Measurements from ENCODE around the gene ITGA2.

Gene ITGA2

DNA sequence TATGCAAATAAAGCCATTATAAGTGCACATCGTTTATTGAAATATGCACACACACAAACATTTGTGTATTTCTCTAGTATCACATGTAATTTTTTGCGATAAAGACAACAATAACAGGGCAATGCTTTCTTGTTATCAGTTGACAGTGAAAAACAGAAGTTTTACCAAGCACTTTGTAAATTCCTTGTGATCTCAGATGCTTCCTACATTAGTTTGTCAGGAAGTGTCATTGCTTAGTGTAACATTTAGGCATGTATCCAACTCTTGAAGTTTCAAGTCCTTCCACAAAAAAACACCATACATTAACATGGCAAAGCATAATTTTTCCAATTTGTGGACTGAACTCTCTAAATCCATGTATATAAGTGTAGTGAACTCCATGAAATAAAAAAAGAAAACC is 74.0 kb downstream of the ITGA2 start:
- no peak overlapping the region for H3K4me3 ChIP-seq (ENCODE audit: low read depth, low read length)

DNA sequence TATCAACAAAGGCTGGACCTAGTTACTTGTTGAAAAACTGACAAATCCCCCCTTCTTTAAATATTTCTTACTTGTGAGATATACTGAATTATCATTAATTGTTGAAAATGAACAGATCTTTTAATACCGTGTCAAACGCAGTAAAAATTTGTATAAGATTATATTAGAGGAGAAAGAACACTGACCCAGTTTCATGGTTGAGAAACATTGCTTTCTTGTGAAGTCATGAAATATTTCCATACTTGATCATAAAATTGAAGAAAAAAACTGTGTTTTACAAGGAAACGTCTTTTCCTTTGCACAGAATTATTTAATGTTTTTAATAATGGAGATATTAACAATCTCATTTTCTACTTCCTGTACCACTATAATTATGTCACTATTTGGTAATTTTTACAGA is 74.6 kb downstream of the ITGA2 start:
- Histone ChIP-seq H3K36me3 (ENCODE audit: control insufficient read depth, insufficient read depth, low read length) (no peaks in the 10 kb centered on the region), H3K4me1 (no peaks in the 10 kb centered on the region), H2AFZ (no peak overlapping the region), H3K4me3 (ENCODE audit: low read depth, low read length) (no peak overlapping the region), H3K9ac (no peak overlapping the region), H3K4me2 (ENCODE audit: low read length) (no peak overlapping the region), H3K27me3 (ENCODE audit: control insufficient read depth, insufficient read depth, low read length) (no peaks in the 10 kb centered on the region), H3K9me3 (ENCODE audit: control insufficient read depth, low read length) (no peaks in the 10 kb centered on the region), H3K79me2 (no peaks in the 10 kb centered on the region), H3K27ac (no peak overlapping the region)
- TF ChIP-seq, protein P1, sequence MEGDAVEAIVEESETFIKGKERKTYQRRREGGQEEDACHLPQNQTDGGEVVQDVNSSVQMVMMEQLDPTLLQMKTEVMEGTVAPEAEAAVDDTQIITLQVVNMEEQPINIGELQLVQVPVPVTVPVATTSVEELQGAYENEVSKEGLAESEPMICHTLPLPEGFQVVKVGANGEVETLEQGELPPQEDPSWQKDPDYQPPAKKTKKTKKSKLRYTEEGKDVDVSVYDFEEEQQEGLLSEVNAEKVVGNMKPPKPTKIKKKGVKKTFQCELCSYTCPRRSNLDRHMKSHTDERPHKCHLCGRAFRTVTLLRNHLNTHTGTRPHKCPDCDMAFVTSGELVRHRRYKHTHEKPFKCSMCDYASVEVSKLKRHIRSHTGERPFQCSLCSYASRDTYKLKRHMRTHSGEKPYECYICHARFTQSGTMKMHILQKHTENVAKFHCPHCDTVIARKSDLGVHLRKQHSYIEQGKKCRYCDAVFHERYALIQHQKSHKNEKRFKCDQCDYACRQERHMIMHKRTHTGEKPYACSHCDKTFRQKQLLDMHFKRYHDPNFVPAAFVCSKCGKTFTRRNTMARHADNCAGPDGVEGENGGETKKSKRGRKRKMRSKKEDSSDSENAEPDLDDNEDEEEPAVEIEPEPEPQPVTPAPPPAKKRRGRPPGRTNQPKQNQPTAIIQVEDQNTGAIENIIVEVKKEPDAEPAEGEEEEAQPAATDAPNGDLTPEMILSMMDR (IDR thresholded peaks at IDR 0.05) = no peak

More for the DNA sequence above, 74.0 kb downstream of the ITGA2 start:
- no peaks in the 10 kb centered on the region for H3K79me2 ChIP-seq
- H3K4me2 ChIP-seq (ENCODE audit: low read length) = no peak overlapping the region
- no peaks in the 10 kb centered on the region for H3K4me1 ChIP-seq
- H2AFZ ChIP-seq = no peak overlapping the region
- H3K27ac ChIP-seq = no peak overlapping the region
- no peak overlapping the region for H3K9ac ChIP-seq
- H3K36me3 ChIP-seq (ENCODE audit: control insufficient read depth, insufficient read depth, low read length) = no peaks in the 10 kb centered on the region
- H3K9me3 ChIP-seq (ENCODE audit: control insufficient read depth, low read length) = no peaks in the 10 kb centered on the region
- TF ChIP-seq, protein P1 (IDR thresholded peaks at IDR 0.05) = no peak
- no peaks in the 10 kb centered on the region for H3K27me3 ChIP-seq (ENCODE audit: control insufficient read depth, insufficient read depth, low read length)

DNA sequence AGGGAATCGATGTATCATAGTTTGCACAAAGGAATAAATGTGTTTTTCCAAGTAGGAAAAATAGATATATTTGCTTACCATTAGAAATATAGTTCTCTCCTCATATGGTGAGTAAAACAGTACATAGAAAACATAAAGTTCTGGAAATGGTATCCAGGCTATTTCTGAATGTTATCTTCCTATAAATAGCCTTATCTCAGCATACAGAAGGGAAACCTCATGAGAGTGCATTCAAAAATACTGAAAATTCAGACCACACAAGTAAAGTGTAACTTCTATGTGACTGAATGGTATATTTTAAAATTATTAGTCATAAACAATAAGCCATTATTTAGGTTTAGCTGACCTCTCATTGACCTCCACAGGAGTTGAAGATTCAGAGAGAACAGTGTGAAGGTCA is 76.9 kb downstream of the ITGA2 start:
- no peaks in the 10 kb centered on the region for H3K36me3 ChIP-seq (ENCODE audit: control insufficient read depth, insufficient read depth, low read length)
- no peak overlapping the region for H3K27ac ChIP-seq

DNA sequence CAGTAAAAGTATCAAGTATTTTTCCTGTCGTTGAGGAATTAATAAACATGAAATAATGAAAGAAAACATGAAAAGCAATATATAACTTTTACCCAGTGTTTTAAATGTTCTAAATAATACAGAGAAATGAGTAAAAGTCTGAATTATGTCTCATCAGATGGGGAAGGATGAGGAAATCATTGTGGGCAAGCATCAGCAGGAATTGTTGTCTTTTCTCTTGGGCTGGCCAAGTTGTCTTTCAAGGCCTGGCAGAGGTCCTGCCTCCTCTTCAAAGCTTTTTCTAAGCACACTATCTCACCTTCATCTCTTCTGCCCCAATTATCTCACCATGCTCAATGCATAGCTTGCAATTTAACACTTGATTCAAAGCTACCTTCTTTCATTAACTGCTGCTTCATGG is 78.5 kb downstream of the ITGA2 start:
- no peak overlapping the region for H3K9ac ChIP-seq
- no peaks in the 10 kb centered on the region for H3K4me1 ChIP-seq
- TF ChIP-seq, protein P1 (IDR thresholded peaks at IDR 0.05) = no peak
- no peak overlapping the region for H3K4me3 ChIP-seq (ENCODE audit: low read depth, low read length)
- no peaks in the 10 kb centered on the region for H3K36me3 ChIP-seq (ENCODE audit: control insufficient read depth, insufficient read depth, low read length)
- H3K27me3 ChIP-seq (ENCODE audit: control insufficient read depth, insufficient read depth, low read length) = no peaks in the 10 kb centered on the region
- H3K27ac ChIP-seq = no peak overlapping the region
- H2AFZ ChIP-seq = no peak overlapping the region
- no peak overlapping the region for H3K4me2 ChIP-seq (ENCODE audit: low read length)
- no peaks in the 10 kb centered on the region for H3K9me3 ChIP-seq (ENCODE audit: control insufficient read depth, low read length)
- H3K79me2 ChIP-seq = no peaks in the 10 kb centered on the region

More for the DNA sequence above, 76.9 kb downstream of the ITGA2 start:
- H3K4me2 ChIP-seq (ENCODE audit: low read length) = no peak overlapping the region
- no peak overlapping the region for H2AFZ ChIP-seq
- TF ChIP-seq, protein P1 (IDR thresholded peaks at IDR 0.05) = no peak
- H3K9me3 ChIP-seq (ENCODE audit: control insufficient read depth, low read length) = no peaks in the 10 kb centered on the region
- no peak overlapping the region for H3K9ac ChIP-seq
- H3K4me1 ChIP-seq = no peaks in the 10 kb centered on the region
- H3K4me3 ChIP-seq (ENCODE audit: low read depth, low read length) = no peak overlapping the region
- no peaks in the 10 kb centered on the region for H3K79me2 ChIP-seq
- no peaks in the 10 kb centered on the region for H3K27me3 ChIP-seq (ENCODE audit: control insufficient read depth, insufficient read depth, low read length)

DNA sequence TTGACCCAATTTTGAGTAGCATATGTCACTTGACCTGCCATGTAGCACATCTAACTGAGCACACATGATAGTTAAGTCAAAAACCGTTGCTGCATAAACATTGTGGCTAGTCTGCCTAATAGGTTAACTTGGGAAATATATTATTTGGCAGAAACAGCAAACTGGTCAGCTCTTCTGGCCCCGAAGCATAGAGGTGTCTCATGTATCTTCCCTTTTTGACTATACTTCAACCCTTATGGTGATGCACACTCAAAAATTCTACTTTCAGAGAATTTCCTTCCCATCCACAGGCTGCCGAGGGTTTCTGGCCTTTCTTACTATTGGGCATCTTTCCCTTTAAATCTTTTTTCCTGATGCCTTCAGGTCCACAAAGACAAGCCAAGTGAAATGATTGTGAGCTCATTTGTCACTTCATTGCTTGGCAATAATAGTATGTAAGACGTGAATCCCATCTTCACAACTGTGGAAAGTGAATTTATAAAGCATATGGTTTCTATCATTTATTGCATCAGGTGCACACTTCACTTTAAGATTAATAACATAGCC is 79.2 kb downstream of the ITGA2 start:
- Histone ChIP-seq H3K36me3 (ENCODE audit: control insufficient read depth, insufficient read depth, low read length) (no peaks in the 10 kb centered on the region), H3K27me3 (ENCODE audit: control insufficient read depth, insufficient read depth, low read length) (no peaks in the 10 kb centered on the region), H3K9me3 (ENCODE audit: control insufficient read depth, low read length) (no peaks in the 10 kb centered on the region), H3K4me3 (ENCODE audit: low read depth, low read length) (no peak overlapping the region), H3K4me2 (ENCODE audit: low read length) (no peak overlapping the region), H3K79me2 (no peaks in the 10 kb centered on the region), H3K9ac (no peak overlapping the region), H3K4me1 (no peaks in the 10 kb centered on the region), H2AFZ (no peak overlapping the region), H3K27ac (no peak overlapping the region)
- TF ChIP-seq, protein P1 (IDR thresholded peaks at IDR 0.05) = no peak

Data from parathyroid adenoma (tissue), 2 donors.